ENCODE data around the gene TGFA.
"Not testable (repeated sequence)": the region's sequence is repeated elsewhere in the genome, so short reads cannot be mapped to it uniquely, and the experiment has no call there.

TGFA gene

GRCh38 chr2:70467237-70467636 lies 86.4 kb downstream of the TGFA start:
- no peaks in the 10 kb centered on the region for H3K36me3 ChIP-seq (replicated peaks; ENCODE audit: low read depth, low read length)
- H3K9me3 ChIP-seq (ENCODE audit: insufficient read depth, low read length): no peaks in the 10 kb centered on the region
- TF ChIP-seq EZH2phosphoT487 (IDR thresholded peaks at IDR 0.05; ENCODE audit: low read depth) (no peak), CTCF (IDR thresholded peaks at IDR 0.05; ENCODE audit: low read depth, low read length) (no peak)
- no peaks in the 10 kb centered on the region for H3K79me2 ChIP-seq (ENCODE audit: low read length)
- no peak overlapping the region for H2AFZ ChIP-seq (ENCODE audit: low read depth, low read length)
- H3K27me3 ChIP-seq (ENCODE audit: low read depth, low read length): no peaks in the 10 kb centered on the region
- no peak overlapping the region for H3K27ac ChIP-seq (ENCODE audit: low read length)
- no peak overlapping the region for H3K4me3 ChIP-seq (ENCODE audit: low read length)
- H3K4me1 ChIP-seq (ENCODE audit: low read length): no peaks in the 10 kb centered on the region
- no peak overlapping the region for H3K9ac ChIP-seq (ENCODE audit: low read length)
- H3K4me2 ChIP-seq (ENCODE audit: low read length): no peak overlapping the region
- H4K20me1 ChIP-seq (ENCODE audit: insufficient read depth, low read length): no peaks in the 10 kb centered on the region

GRCh38 chr2:70466647-70467046 lies 87.0 kb downstream of the TGFA start:
- not testable (repeated sequence) for H3K27me3 ChIP-seq (ENCODE audit: low read depth, low read length); H3K4me2 ChIP-seq (ENCODE audit: low read length); H3K4me1 ChIP-seq (ENCODE audit: low read length); H3K4me3 ChIP-seq (ENCODE audit: low read length); H3K79me2 ChIP-seq (ENCODE audit: low read length); H3K36me3 ChIP-seq (replicated peaks; ENCODE audit: low read depth, low read length); H4K20me1 ChIP-seq (ENCODE audit: insufficient read depth, low read length); H3K27ac ChIP-seq (ENCODE audit: low read length); H3K9me3 ChIP-seq (ENCODE audit: insufficient read depth, low read length); H3K9ac ChIP-seq (ENCODE audit: low read length); H2AFZ ChIP-seq (ENCODE audit: low read depth, low read length)

GRCh38 chr2:70463997-70464396 lies 89.6 kb downstream of the TGFA start:
- Histone ChIP-seq H3K36me3 (replicated peaks; ENCODE audit: low read depth, low read length) (no peaks in the 10 kb centered on the region), H3K79me2 (ENCODE audit: low read length) (no peaks in the 10 kb centered on the region), H3K9me3 (ENCODE audit: insufficient read depth, low read length) (no peaks in the 10 kb centered on the region), H3K4me2 (ENCODE audit: low read length) (no peak overlapping the region), H2AFZ (ENCODE audit: low read depth, low read length) (no peak overlapping the region), H3K27ac (ENCODE audit: low read length) (no peak overlapping the region), H3K9ac (ENCODE audit: low read length) (no peak overlapping the region), H3K4me3 (ENCODE audit: low read length) (no peak overlapping the region), H3K27me3 (ENCODE audit: low read depth, low read length) (no peaks in the 10 kb centered on the region), H4K20me1 (ENCODE audit: insufficient read depth, low read length) (no peaks in the 10 kb centered on the region), H3K4me1 (ENCODE audit: low read length) (no peaks in the 10 kb centered on the region)
- no peak for TF ChIP-seq EZH2phosphoT487 (IDR thresholded peaks at IDR 0.05; ENCODE audit: low read depth)
- no peak for TF ChIP-seq CTCF (IDR thresholded peaks at IDR 0.05; ENCODE audit: low read depth, low read length)

GRCh38 chr2:70463581-70463980 lies 90.0 kb downstream of the TGFA start:
- Histone ChIP-seq H3K9ac (ENCODE audit: low read length) (no peak overlapping the region), H3K4me2 (ENCODE audit: low read length) (no peak overlapping the region), H4K20me1 (ENCODE audit: insufficient read depth, low read length) (no peaks in the 10 kb centered on the region), H3K27ac (ENCODE audit: low read length) (no peak overlapping the region), H3K79me2 (ENCODE audit: low read length) (no peaks in the 10 kb centered on the region), H3K4me3 (ENCODE audit: low read length) (no peak overlapping the region), H2AFZ (ENCODE audit: low read depth, low read length) (no peak overlapping the region), H3K36me3 (replicated peaks; ENCODE audit: low read depth, low read length) (no peaks in the 10 kb centered on the region), H3K9me3 (ENCODE audit: insufficient read depth, low read length) (no peaks in the 10 kb centered on the region), H3K27me3 (ENCODE audit: low read depth, low read length) (0 out of 2 replicates have a peak, but pooled peaks cover 2% of the 10 kb centered on the region), H3K4me1 (ENCODE audit: low read length) (no peaks in the 10 kb centered on the region)
- no peak for TF ChIP-seq CTCF (IDR thresholded peaks at IDR 0.05; ENCODE audit: low read depth, low read length)
- no peak for TF ChIP-seq EZH2phosphoT487 (IDR thresholded peaks at IDR 0.05; ENCODE audit: low read depth)

Data from OCI-LY3 (cell line).